K562 (cell line): ENCODE results near the gene UBE2QL1. TPM values are rescaled to one million over a fixed set of nuclear protein-coding genes. Genes with fewer than 3 reads are reported as not detected.

Source experiments
- ATAC-seq: fragments of 200-7000 bp; cut with Tn5 transposase; 3 replicates; pipeline ENCODE4 v1.9.1; 2020; ENCODE audit warnings: moderate library complexity
- BruUV-seq: library from RNA; stranded (reverse); fragments of 400-500 nt; replicated peaks from 2 replicates; lab custom pipeline; 2021; lab: Mats Ljungman, UMichigan
- CTCF ChIA-PET: fragments of 300-600 bp; formaldehyde crosslinking; extraction: SDS; loops from one replicate; lab custom pipeline; 2021; ENCODE audit warnings: low intra/inter-chr PET ratio; lab: Yijun Ruan, JAX
- POLR2A ChIA-PET: fragments of 300-600, 350-650 bp; sonication (Branson Sonifier 250); formaldehyde crosslinking; extraction: SDS; loops from one replicate; lab custom pipeline; 2021; ENCODE audit warnings: antibody characterized with exemption, inconsistent platforms; lab: Yijun Ruan, JAX
- DNase-seq, 4 experiments: peaks; one replicate each; pipeline versions ENCODE4 v3.0.0 to v3.0.0-alpha.2; 2011 to 2018; ENCODE audit warnings: low spot score in 3 of 4, mixed read lengths in 3 of 4; ENCODE audit errors: extremely low read depth in 1 of 4
- FAIRE-seq: peaks from 2 replicates; lab custom pipeline; 2011; peaks lifted over from hg19 to GRCh38; lab: Jason Lieb, UNC
- H2AFZ ChIP-seq: 2 replicates; pipeline ENCODE4 v1.6.0; 2011; ENCODE audit warnings: low read depth, low read length, control low read depth, inconsistent platforms
- H3K27ac ChIP-seq: fragments of 200-600 bp; 3 replicates; pipeline ENCODE4 v1.8.0; 2011; ENCODE audit warnings: low read depth, mild to moderate bottlenecking, control low read depth, inconsistent platforms, low read length, moderate library complexity, mixed read lengths; ENCODE audit errors: extremely low read depth
- H3K27me3 ChIP-seq, 2 experiments: fragments of 300-600 bp in 1 of 2; 2 replicates in 1 of 2; 3 replicates in 1 of 2; pipeline versions ENCODE4 v1.6.0 to v1.8.0; 2011; ENCODE audit warnings: inconsistent platforms in 2 of 2, low read length in 2 of 2, mild to moderate bottlenecking in 1 of 2, mixed read lengths in 1 of 2, moderate library complexity in 1 of 2; ENCODE audit not compliant: control insufficient read depth in 2 of 2, insufficient read depth in 2 of 2
- H3K36me3 ChIP-seq: fragments of 300-600 bp; 3 replicates; pipeline ENCODE4 v1.8.0; 2011; ENCODE audit warnings: mild to moderate bottlenecking, low read length, inconsistent platforms; ENCODE audit not compliant: control insufficient read depth, insufficient read depth
- H3K4me1 ChIP-seq, 2 experiments: fragments of 200-600 bp in 1 of 2; replicated peaks in 1 of 2; 2 replicates in 1 of 2; 3 replicates in 1 of 2; pipeline versions ENCODE4 v1.5.1 to v1.8.0; 2011; ENCODE audit warnings: inconsistent platforms in 2 of 2, low read length in 2 of 2, mild to moderate bottlenecking in 1 of 2, mixed read lengths in 1 of 2, moderate library complexity in 1 of 2; ENCODE audit not compliant: control insufficient read depth in 2 of 2, insufficient read depth in 2 of 2
- H3K4me2 ChIP-seq: 2 replicates; pipeline ENCODE4 v1.6.1; 2011; ENCODE audit warnings: low read length, control low read depth, inconsistent platforms, mixed read lengths; ENCODE audit not compliant: insufficient read depth
- H3K4me3 ChIP-seq: fragments of 200-600 bp; sonication (generic), shearing (Covaris generic); 2 replicates; pipeline ENCODE4 v1.5.1; 2016; ENCODE audit warnings: control low read depth, inconsistent platforms
- H3K79me2 ChIP-seq: fragments of 200-600 bp; 3 replicates; pipeline ENCODE4 v1.8.0; 2011; ENCODE audit warnings: low read length, inconsistent platforms; ENCODE audit not compliant: control insufficient read depth, insufficient read depth
- H3K9ac ChIP-seq, 2 experiments: 2 replicates each; pipeline versions ENCODE4 v1.6.0 to v1.6.1; 2011; ENCODE audit warnings: low read depth in 2 of 2, low read length in 2 of 2, control low read depth in 1 of 2, inconsistent platforms in 1 of 2, mild to moderate bottlenecking in 1 of 2, mixed read lengths in 1 of 2; ENCODE audit not compliant: insufficient read depth in 1 of 2
- H3K9me1 ChIP-seq: one replicate; pipeline ENCODE4 v1.6.0; 2011; ENCODE audit warnings: inconsistent platforms, mild to moderate bottlenecking, low read length, moderate library complexity; ENCODE audit not compliant: control insufficient read depth, insufficient read depth
- H3K9me3 ChIP-seq: replicated peaks from 2 replicates; pipeline ENCODE4 v1.5.1; 2011; ENCODE audit warnings: low read depth, low read length, inconsistent platforms; ENCODE audit not compliant: control insufficient read depth, insufficient read depth
- H4K20me1 ChIP-seq: replicated peaks from 2 replicates; pipeline ENCODE4 v1.6.1; 2011; ENCODE audit warnings: low read length, inconsistent platforms, mixed read lengths; ENCODE audit not compliant: control insufficient read depth, insufficient read depth
- ASH1L ChIP-seq: fragments of 450-650 bp; IDR thresholded peaks from 2 replicates; pipeline ENCODE4 v1.6.1; 2018; ENCODE audit warnings: borderline replicate concordance, mild to moderate bottlenecking, low read depth; ENCODE audit not compliant: partially characterized antibody
- CC2D1A ChIP-seq: fragments of 450-650 bp; IDR thresholded peaks from 2 replicates; pipeline ENCODE4 v1.6.1; 2017; ENCODE audit warnings: mild to moderate bottlenecking
- NFXL1 ChIP-seq: fragments of 450-650 bp; formaldehyde crosslinking; IDR thresholded peaks from 2 replicates; pipeline ENCODE4 v1.4.0; 2021; ENCODE audit warnings: mild to moderate bottlenecking
- RUNX1 ChIP-seq: sonication (generic); IDR thresholded peaks from 2 replicates; pipeline ENCODE4 v1.6.1; 2016; ENCODE audit warnings: antibody characterized with exemption, low read depth
- SIX5 ChIP-seq, 2 experiments: IDR thresholded peaks; 2 replicates each; pipeline ENCODE4 v1.6.1; 2011; ENCODE audit warnings: low read length in 2 of 2, borderline replicate concordance in 1 of 2, low read depth in 1 of 2, mild to moderate bottlenecking in 1 of 2, moderate library complexity in 1 of 2; ENCODE audit not compliant: insufficient read depth in 1 of 2
- SMARCA5 ChIP-seq: fragments of 450-650 bp; IDR thresholded peaks from 2 replicates; pipeline ENCODE4 v1.6.1; 2016
- STAT5A ChIP-seq: IDR thresholded peaks from 2 replicates; pipeline ENCODE4 v1.6.1; 2012; ENCODE audit warnings: low read length, inconsistent platforms, borderline replicate concordance
- TAF7 ChIP-seq: fragments of 450-650 bp; IDR thresholded peaks from 2 replicates; pipeline ENCODE4 v1.6.1; 2016; ENCODE audit warnings: missing genetic modification characterization, missing compliant biosample characterization
- WGBS: fragments of 100-300 bp; shearing (Covaris generic); methylation state at CpG from one replicate; pipeline ENCODE4 v1.1.6; 2016; ENCODE audit warnings: low coverage, mixed read lengths; ENCODE audit not compliant: insufficient coverage; ENCODE audit errors: missing lambda C conversion rate; 5-methylcytosine and 5-hydroxymethylcytosine counted together
- in situ Hi-C: fragments of 300-500 bp; cut with MboI; formaldehyde crosslinking; loops from 4 replicates; pipeline ENCODE4 v1.15.0; 2018; ENCODE audit warnings: inconsistent platforms, mixed read lengths
- intact Hi-C: fragments of 100-400 bp; cut with micrococcal nuclease; formaldehyde crosslinking; loops from 2 replicates; pipeline ENCODE4 v1.14.2; 2022
- polyA plus RNA-seq, 8 experiments: library from polyadenylated mRNA; depleted of rRNA in 4 of 8; stranded (reverse) in 5 of 8; unstranded in 3 of 8; fragments of >200 nt; fragmentation: Nextera tagmentation in 2 of 8; fragmentation: Illumina TruSeq in 1 of 8; extraction: Ambion mirVana in 2 of 8; extraction: Trizol in 1 of 8; gene quantifications; 2 replicates each; pipeline versions ENCODE4 v1.2.1 to v1.2.3, GENCODE V29; 2011 to 2014; ENCODE audit warnings: inconsistent platforms in 1 of 8, missing spikeins in 1 of 8
- total RNA-seq, 7 experiments: library from RNA; depleted of rRNA in 6 of 7; stranded (reverse); fragments of >200 nt in 6 of 7; fragmentation: Illumina TruSeq in 2 of 7; extraction: Trizol in 2 of 7; gene quantifications; 2 replicates each; pipeline versions ENCODE4 v1.2.1 to v1.2.3, GENCODE V29; 2011 to 2021; ENCODE audit warnings: low replicate concordance in 1 of 7

UBE2QL1 gene
- total and polyA plus RNA-seq, 9 of the 15 experiments (the other 6 are each of a cell fraction or from before 2014, with no cell fraction given) = not detected

DNA sequence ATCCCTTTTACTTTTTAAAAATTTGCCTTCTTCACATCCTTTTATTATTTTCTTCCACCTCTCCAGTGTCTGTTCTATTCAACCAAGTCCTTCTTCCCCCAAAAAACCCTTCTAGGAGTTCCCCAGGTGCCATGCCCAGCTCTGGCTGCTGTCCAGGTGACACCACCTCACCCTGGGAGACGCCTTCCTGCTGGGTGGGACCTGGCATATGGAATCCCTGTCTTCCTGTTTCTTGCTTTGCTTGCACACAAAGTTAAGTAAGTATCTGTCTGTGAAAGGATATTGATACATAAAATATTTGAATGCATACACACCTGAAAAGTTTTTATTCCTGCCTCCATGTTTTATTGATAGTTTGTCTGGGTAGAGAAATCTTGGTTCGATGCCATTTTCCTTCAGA is 47.2 kb upstream of the UBE2QL1 start (continued):
- no peak for TF ChIP-seq SIX5 (IDR thresholded peaks at IDR 0.05; ENCODE audit: borderline replicate concordance in 1 of 2, insufficient read depth in 1 of 2, low read depth in 1 of 2, low read length in 2 of 2)
- TF ChIP-seq STAT5A = no peak
- no peak for TF ChIP-seq CC2D1A
- TF ChIP-seq, all 486 proteins: peak for 0

GRCh38 chr5:6402939-6403338 is 45.7 kb upstream of the UBE2QL1 start:
- H3K9me1 ChIP-seq = no peaks in the 10 kb centered on the region
- POLR2A ChIA-PET = interaction anchor here (0.6 to 1.2 kb wide), 2 partner anchors 35 to 67 kb away, joined by 3 read pairs; no protein-coding TSS in a partner anchor
- CTCF ChIA-PET = no interaction called here
- H3K9ac ChIP-seq = no peak overlapping the region
- no peak overlapping the region for H3K4me3 ChIP-seq
- BruUV-seq = no TSS peak
- peaks cover 40 to 49% of the 10 kb centered on the region in 2 experiments for H3K27me3 ChIP-seq
- no peaks in the 10 kb centered on the region for H3K79me2 ChIP-seq
- no peak overlapping the region for H3K4me2 ChIP-seq
- intact Hi-C loops = no loop called here
- peaks cover 3 to 11% of the 10 kb centered on the region in 2 experiments; a peak in 3 of 5 replicates for H3K4me1 ChIP-seq
- H4K20me1 ChIP-seq = no peaks in the 10 kb centered on the region
- DNase-seq (no peak), ATAC-seq (no peak), FAIRE-seq (no peak)
- WGBS = 0% methylated on average over 6 of the region's 6 CpGs
- in situ Hi-C loops = no loop called here
- TF ChIP-seq SMARCA5 (no peak), NFXL1 (no peak), ASH1L (no peak), RUNX1 (no peak), TAF7 (tag) (no peak)
- no peak overlapping the region for H3K27ac ChIP-seq
- H3K9me3 ChIP-seq = no peaks in the 10 kb centered on the region
- H3K36me3 ChIP-seq = no peaks in the 10 kb centered on the region
- H2AFZ ChIP-seq = no peak overlapping the region
